Adipocyte (in vitro differentiated cells): ENCODE data around the gene AMBP.

Source experiments
- DNase-seq: peaks from one replicate; pipeline ENCODE4 v3.0.0-alpha.2; 2015; ENCODE audit warnings: low read depth
- H3K27me3 ChIP-seq: replicated peaks from 2 replicates; pipeline ENCODE4 v1.7.0; 2013; ENCODE audit warnings: mild to moderate bottlenecking, low read length, moderate library complexity; ENCODE audit not compliant: control insufficient read depth, insufficient read depth
- H3K36me3 ChIP-seq: 2 replicates; pipeline ENCODE4 v1.7.0; 2013; ENCODE audit warnings: low read length, mild to moderate bottlenecking, moderate library complexity; ENCODE audit not compliant: control insufficient read depth, insufficient read depth, severe bottlenecking
- H3K4me1 ChIP-seq: 2 replicates; pipeline ENCODE4 v1.7.0; 2013; ENCODE audit warnings: mild to moderate bottlenecking, low read length, moderate library complexity; ENCODE audit not compliant: control insufficient read depth, insufficient read depth
- H3K4me3 ChIP-seq: 2 replicates; pipeline ENCODE4 v1.7.0; 2013; ENCODE audit warnings: mild to moderate bottlenecking, low read length, moderate library complexity
- H3K9ac ChIP-seq: 2 replicates; pipeline ENCODE4 v1.7.0; 2013; ENCODE audit warnings: mild to moderate bottlenecking, low read length, moderate library complexity
- H3K9me3 ChIP-seq: 2 replicates; pipeline ENCODE4 v1.7.0; 2013; ENCODE audit warnings: mild to moderate bottlenecking, low read length, moderate library complexity; ENCODE audit not compliant: control insufficient read depth

AMBP gene

GRCh38 chr9:114109124-114109523 is 31.0 kb upstream of the AMBP start:
- no peak for DNase-seq
- H3K4me3 ChIP-seq: no peak overlapping the region

GRCh38 chr9:114108016-114108833 is 30.1 kb upstream of the AMBP start:
- H3K9me3 ChIP-seq: peaks cover 1% of the 10 kb centered on the region
- no peaks in the 10 kb centered on the region for H3K36me3 ChIP-seq
- H3K9ac ChIP-seq: no peak overlapping the region
- peaks cover 48% of the 10 kb centered on the region for H3K4me1 ChIP-seq
- DNase-seq: peak; percentile 86
- no peak overlapping the region for H3K4me3 ChIP-seq
- no peaks in the 10 kb centered on the region for H3K27me3 ChIP-seq

More at GRCh38 chr9:114109124-114109523, 31.0 kb upstream of the AMBP start:
- Histone ChIP-seq H3K27me3 (no peaks in the 10 kb centered on the region), H3K36me3 (no peaks in the 10 kb centered on the region), H3K9me3 (no peaks in the 10 kb centered on the region), H3K4me1 (peaks cover 57% of the 10 kb centered on the region), H3K9ac (no peak overlapping the region)

GRCh38 chr9:114107286-114108001 is 29.3 kb upstream of the AMBP start:
- no peaks in the 10 kb centered on the region for H3K36me3 ChIP-seq
- no peak for DNase-seq
- H3K9me3 ChIP-seq: peaks cover 9% of the 10 kb centered on the region
- H3K27me3 ChIP-seq: no peaks in the 10 kb centered on the region
- H3K4me1 ChIP-seq: peaks cover 40% of the 10 kb centered on the region
- no peak overlapping the region for H3K4me3 ChIP-seq
- H3K9ac ChIP-seq: no peak overlapping the region

DNA sequence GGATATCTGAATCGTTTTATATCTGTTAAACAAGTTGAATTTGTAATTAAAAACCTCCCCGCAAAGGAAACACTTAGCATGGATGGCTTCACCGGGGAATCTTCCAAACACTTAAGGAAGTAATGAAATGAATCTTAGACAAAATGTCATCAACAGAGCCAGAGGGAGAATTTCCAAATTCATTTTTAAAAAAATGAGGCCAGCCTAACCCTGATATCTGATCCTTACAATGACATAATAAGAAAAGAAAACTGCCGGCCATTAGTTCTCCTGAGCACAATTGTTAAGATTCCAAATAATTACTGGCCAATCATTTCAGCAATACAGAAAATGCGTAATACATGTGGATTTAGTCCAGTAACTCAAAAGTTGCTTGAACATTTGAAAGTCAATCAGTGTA is 27.1 kb upstream of the AMBP start:
- no peaks in the 10 kb centered on the region for H3K27me3 ChIP-seq
- H3K9ac ChIP-seq: no peak overlapping the region
- DNase-seq: peak; percentile 8
- H3K4me3 ChIP-seq: peak overlapping the region; percentile 26
- no peaks in the 10 kb centered on the region for H3K36me3 ChIP-seq
- peaks cover 23% of the 10 kb centered on the region for H3K4me1 ChIP-seq
- peaks cover 26% of the 10 kb centered on the region for H3K9me3 ChIP-seq

GRCh38 chr9:114102484-114102883 is 24.4 kb upstream of the AMBP start:
- H3K4me1 ChIP-seq: peaks cover 9% of the 10 kb centered on the region
- no peak overlapping the region for H3K9ac ChIP-seq
- peaks cover 26% of the 10 kb centered on the region for H3K9me3 ChIP-seq
- no peak overlapping the region for H3K4me3 ChIP-seq
- no peaks in the 10 kb centered on the region for H3K36me3 ChIP-seq
- no peak for DNase-seq
- H3K27me3 ChIP-seq: peaks cover 9% of the 10 kb centered on the region

- Histone ChIP-seq H3K4me1 (peaks cover 9% of the 10 kb centered on the region), H3K27me3 (peaks cover 22% of the 10 kb centered on the region), H3K9me3 (peaks cover 26% of the 10 kb centered on the region), H3K36me3 (no peaks in the 10 kb centered on the region), H3K4me3 (no peak overlapping the region), H3K9ac (no peak overlapping the region)
- DNase-seq: no peak
These were observed 22.4 kb upstream of the AMBP start for GRCh38 chr9:114100536-114100935.

GRCh38 chr9:114099669-114100270 is 21.7 kb upstream of the AMBP start:
- no peak overlapping the region for H3K9ac ChIP-seq
- peaks cover 26% of the 10 kb centered on the region for H3K9me3 ChIP-seq
- H3K36me3 ChIP-seq: no peaks in the 10 kb centered on the region
- H3K4me3 ChIP-seq: no peak overlapping the region
- H3K27me3 ChIP-seq: peaks cover 24% of the 10 kb centered on the region
- H3K4me1 ChIP-seq: peaks cover 1% of the 10 kb centered on the region
- DNase-seq: no peak

DNA sequence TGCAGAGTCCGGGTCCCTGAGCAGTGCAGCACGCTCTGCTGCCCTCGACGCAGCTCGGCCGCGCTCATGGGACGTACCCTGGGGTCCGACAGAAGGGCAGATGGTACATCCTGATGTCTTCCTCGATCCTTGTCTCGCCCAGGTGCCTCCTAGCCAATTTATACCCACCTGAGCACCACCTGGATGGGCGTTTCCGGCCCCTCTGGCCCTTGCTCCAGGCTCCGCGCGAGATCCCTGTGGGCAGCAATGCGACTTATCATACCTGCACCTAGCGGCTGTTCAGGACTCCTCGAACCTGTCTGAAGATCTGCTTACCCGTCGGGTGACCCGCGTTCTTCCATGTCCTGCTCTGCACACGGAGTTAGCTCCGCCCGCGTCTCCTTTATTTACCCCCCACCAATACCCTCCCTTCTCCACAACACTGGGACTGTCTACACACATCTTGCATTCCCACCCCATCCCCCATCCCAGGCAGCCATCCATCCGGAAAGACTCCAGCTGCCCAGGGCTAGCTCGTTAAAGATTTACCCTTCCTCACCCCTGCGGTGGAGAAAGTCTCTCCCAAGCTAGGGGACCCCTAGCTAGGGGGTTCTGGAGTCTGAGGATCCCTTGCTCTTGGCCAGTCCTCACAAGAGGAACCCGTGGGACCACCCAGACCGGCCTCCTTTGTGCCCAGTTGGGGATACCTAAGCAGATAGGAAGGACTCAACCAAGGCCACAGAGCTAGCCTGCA is 21.0 kb upstream of the AMBP start, which contains the start of gene KIF12:
TSS of gene KIF12 (minus strand) at position 357 of the 733 bp plus-strand sequence. CDS start at position 341, 16 bp downstream.
- no peak for DNase-seq

DNA sequence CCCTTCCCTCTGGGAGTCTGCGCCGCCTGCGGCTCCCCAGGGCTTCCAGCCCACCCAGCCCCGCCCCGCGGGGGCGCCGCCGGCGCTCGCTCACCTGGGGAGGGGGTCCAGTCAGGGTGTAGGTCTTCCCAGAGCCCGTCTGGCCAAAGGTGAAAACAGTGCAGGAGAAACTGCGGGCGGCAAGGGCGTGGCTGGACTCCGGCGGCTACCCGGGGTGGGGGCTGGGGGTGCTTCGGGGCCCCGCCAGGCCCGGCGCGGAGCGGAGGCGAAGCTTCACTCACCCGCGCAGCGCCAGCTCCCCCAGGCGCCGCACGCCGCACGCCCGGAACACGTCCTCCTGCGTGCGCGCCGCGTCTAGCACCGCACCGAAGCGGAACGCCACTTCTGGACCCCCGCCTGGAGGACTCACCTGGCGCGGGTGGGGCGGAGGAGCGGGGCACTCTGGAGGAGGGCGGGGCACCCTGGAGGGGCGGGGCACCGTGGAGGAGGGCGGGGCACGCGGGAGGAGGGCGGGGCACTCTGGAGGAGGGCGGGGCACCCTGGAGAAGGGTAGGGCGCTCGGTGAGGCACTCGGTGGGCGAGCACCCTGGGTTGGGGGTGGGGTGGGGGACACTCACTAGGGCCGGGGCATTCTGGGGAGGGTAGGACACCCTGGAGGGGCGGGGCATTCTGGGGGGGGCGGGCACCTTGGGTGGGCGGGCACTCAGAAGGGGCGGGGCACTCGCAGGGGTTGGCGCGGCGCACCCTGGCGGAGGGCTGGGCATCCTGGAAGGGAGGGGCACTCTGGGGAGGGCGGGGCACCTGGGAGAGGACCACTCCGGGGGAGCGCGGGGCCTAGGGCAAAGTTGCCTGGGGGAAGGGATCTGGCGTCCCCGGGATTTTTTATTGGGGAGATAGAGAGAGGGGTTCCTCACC is 20.2 kb upstream of the AMBP start:
- Histone ChIP-seq H3K4me1 (no peaks in the 10 kb centered on the region), H3K9ac (no peak overlapping the region), H3K9me3 (peaks cover 26% of the 10 kb centered on the region), H3K4me3 (no peak overlapping the region), H3K27me3 (peaks cover 24% of the 10 kb centered on the region), H3K36me3 (no peaks in the 10 kb centered on the region)
- DNase-seq: peak; percentile 45

More for the DNA sequence above, 21.0 kb upstream of the AMBP start, which contains the start of gene KIF12:
- H3K9me3 ChIP-seq: peaks cover 26% of the 10 kb centered on the region
- H3K36me3 ChIP-seq: no peaks in the 10 kb centered on the region
- no peak within 1 kb of the TSS for H3K4me3 ChIP-seq
- H3K27me3 ChIP-seq: peaks cover 24% of the 10 kb centered on the region
- no peak within 1 kb of the TSS for H3K9ac ChIP-seq
- no peaks in the 10 kb centered on the region for H3K4me1 ChIP-seq

DNA sequence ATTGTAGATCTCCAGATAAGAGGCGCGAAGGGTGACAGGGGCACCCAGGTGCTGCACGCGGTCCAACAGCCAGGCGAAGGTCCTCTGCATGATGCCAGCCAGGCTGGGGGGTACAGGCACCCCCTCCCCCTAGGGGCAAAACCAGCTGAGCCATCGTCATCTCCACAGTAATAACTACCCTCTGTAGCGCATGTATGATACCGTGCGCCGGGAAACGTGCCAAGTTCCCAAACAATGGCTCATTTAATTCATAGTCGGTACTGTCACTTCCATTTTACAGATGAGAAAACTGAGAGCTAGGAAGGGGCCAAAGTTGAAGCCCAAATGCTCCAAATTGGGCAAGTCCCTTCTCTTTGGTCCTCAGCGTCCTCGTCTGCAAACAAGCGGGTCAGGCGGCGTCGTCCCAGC is 19.5 kb upstream of the AMBP start:
- Histone ChIP-seq H3K27me3 (peaks cover 24% of the 10 kb centered on the region), H3K9ac (no peak overlapping the region), H3K4me3 (no peak overlapping the region), H3K36me3 (no peaks in the 10 kb centered on the region), H3K9me3 (peaks cover 19% of the 10 kb centered on the region), H3K4me1 (no peaks in the 10 kb centered on the region)
- no peak for DNase-seq
